ENCODE measurements around the gene PIK3R6.

- no peak for TF ChIP-seq POLR2AphosphoS5 (IDR thresholded peaks at IDR 0.05)
- TF ChIP-seq CTCF (IDR thresholded peaks at IDR 0.05), result no peak
- TF ChIP-seq POLR2A (IDR thresholded peaks at IDR 0.05), result no peak
- no peak for TF ChIP-seq EP300 (IDR thresholded peaks at IDR 0.05)
Observed at GRCh38 chr17:8862213-8863056, 5.0 kb downstream of the PIK3R6 start.

Data from gastroesophageal sphincter (tissue), 3 donors.